GM21447 (cell line): Measurements from ENCODE around the gene LAMA2.
"Not testable (repeated sequence)": the region's sequence is repeated elsewhere in the genome, so short reads cannot be mapped to it uniquely, and the experiment has no call there.

ENCODE experiments used
- ATAC-seq: cut with Tn5 transposase; IDR thresholded peaks from one replicate; pipeline ENCODE4 v1.9.1; 2021; ENCODE audit not compliant: unreplicated experiment

LAMA2 gene

DNA sequence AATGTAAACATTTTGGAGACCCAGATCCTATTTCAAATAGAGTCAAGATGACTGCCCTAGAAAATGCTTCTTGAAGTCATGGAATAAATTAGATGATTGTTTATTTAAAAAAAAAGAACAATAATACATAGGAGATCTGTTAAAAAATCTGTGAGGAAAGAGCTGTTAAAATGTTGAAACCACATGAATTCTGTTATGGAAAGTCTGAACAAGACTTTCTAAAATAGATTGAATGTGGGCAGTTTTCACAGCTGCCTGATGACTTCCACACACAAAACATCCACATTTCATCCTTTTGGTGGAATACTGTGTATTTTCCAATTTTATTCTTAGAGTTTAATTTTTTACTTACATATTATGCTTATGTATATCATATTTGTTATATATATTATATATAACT, 186.1 kb downstream of the LAMA2 start:
- no peak for ATAC-seq

DNA sequence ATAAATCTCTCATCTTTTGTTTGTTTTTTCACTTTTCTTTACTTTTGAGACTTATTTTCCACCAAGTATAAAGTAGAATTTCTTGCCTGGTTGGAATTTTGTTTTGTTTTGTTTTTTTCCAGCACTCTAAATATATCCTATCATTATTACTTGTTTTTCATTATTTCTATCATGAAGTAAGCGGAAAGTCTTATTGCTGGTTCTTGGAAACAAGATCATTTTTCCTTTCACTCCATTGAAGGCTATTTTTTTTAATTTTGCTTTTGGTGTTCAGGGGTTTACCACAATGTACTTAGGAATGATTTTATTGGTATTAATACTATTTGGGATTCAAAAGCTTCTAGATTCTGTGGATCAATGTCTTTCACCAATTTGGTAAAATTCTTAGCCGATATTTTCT, 190.1 kb downstream of the LAMA2 start:
- ATAC-seq = no peak

- ATAC-seq = no peak
Observed at GRCh38 chr6:129073691-129074395, 190.9 kb downstream of the LAMA2 start.

DNA sequence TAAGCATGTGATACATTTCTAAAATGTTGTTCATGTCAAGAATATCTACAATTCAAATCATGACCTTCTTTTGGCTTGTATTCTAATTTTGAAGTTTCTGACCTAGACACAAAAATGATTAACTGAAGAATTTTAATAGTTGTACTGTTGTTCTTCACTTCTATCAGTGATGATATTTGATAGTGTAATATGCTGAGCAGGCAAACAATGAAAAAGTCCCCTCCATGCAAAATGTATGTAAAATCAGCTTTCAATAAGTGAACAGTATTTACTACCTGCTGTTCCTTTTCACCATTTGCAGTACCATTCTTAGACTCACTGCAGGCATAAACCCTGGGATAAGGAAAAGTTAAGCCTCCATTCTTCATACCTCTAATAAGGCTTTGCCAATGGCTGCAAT, 201.5 kb downstream of the LAMA2 start:
- ATAC-seq = no peak

DNA sequence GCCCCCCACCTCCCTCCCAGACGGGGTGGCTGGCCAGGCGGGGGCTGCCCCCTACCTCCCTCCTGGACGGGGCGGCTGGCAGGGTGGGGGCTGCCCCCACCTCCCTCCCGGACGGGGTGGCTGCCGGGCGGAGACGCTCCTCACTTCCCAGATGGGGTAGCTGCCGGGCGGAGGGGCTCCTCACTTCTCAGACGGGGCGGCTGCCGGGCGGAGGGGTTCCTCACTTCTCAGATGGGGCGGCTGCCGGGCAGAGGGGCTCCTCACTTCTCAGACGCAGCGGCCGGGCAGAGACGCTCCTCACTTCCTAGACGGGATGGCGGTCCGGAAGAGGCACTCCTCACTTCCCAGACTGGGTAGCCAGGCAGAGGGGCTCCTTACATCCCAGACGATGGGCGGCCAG, 205.5 kb downstream of the LAMA2 start:
- not testable (repeated sequence) for ATAC-seq

GRCh38 chr6:129089357-129089756, 206.4 kb downstream of the LAMA2 start:
- no peak for ATAC-seq

DNA sequence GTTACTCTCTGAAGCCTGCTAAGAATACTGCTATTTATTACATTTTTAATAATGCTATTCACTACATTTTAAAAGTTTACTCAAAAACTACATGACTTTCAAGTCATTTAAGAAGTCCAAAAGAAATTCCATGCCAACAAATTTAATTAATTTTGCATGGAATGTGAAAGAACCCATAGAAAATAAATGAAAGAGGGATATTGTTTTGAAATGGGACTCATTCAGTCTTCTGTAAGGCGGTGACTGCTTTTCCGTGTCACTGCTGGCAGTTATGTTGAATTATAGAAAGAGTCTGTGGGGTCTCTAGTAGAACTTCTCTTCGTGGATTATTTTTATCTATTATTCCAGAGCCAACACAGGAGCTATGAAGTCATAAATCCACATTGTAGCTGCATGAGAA, 211.2 kb downstream of the LAMA2 start:
- ATAC-seq = no peak

GRCh38 chr6:129096651-129097290, 213.8 kb downstream of the LAMA2 start:
- no peak for ATAC-seq

GRCh38 chr6:129098061-129098553, 215.2 kb downstream of the LAMA2 start:
- no peak for ATAC-seq

DNA sequence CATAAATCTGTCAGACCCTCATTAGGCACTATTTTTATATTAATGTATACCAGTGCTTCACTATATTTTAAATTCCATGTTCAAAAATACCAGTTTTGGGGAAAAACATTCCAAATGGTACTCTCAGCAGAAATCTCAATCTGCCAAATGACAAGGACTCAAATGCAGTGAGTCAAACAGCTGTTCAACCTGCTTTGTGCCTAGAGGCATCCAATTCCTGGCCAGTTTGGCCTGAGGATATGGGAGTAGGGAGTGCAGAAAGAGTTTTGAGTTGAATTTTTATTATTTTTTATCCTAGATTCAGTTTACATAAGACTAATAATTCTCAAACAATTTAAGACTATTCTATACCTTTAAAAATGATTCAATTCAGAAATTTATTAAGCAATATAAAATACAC, 216.8 kb downstream of the LAMA2 start:
- no peak for ATAC-seq

- ATAC-seq = no peak
Observed at GRCh38 chr6:129100164-129100563, 217.2 kb downstream of the LAMA2 start.

DNA sequence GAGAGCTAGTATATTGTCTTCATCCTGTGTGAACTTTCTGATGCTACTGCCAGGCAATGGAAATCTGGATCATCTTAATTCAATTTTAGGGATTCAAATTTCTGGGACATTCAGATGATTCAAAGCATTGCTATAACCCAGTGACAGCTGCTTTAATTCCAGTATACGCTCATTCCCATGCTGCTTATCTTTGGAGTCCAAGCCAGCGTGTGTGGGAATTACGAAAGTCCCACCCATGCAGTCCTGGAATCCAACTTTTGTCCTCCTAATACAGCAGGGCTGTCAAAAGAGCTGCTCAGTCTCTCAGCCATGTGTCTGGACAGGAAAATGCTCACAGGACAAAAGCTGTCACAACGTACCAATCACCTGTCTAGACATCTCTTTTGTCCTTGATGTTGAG, 219.8 kb downstream of the LAMA2 start:
- no peak for ATAC-seq

DNA sequence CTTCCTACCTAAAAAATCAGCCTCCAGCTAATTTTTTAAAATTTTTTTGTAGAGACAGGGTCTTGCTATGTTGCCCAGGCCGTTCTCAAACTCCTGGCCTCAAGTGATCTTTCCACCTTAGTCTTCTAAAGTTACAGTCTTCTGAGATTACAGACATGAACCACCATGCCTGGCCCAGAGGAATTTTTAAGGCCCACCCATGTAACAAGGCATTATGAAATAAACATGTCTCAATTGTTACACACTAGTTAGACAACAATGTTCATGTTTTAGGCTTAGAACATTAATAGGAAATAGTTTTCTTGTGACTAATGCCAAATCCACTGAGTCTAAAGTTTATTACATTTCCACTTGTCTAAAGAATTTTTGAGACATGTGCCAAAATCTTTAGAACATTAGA, 221.2 kb downstream of the LAMA2 start:
- ATAC-seq = no peak

GRCh38 chr6:129104560-129104959, 221.6 kb downstream of the LAMA2 start:
- no peak for ATAC-seq

- ATAC-seq = no peak
Observed at GRCh38 chr6:129105035-129105434, 222.1 kb downstream of the LAMA2 start.

GRCh38 chr6:129105793-129106192, 222.9 kb downstream of the LAMA2 start:
- no peak for ATAC-seq

DNA sequence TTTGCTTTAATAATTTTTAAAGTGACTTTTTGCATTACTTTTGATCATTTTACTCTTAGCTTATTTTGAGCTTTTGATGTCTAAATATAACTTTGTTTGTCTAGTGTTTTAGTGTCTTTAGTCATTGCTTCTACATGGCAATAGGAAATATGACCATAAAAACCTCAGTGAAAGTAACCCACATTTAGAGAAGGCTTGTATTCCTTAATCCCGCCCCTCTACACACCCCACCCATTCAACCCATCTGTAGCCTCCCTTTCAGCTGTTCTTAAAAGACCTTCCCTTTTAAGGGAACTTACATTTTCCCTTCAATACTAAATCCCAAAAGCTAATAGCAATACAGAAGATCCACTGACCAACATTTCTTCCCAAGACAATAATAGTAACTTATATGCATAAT, 225.4 kb downstream of the LAMA2 start:
- ATAC-seq = no peak

DNA sequence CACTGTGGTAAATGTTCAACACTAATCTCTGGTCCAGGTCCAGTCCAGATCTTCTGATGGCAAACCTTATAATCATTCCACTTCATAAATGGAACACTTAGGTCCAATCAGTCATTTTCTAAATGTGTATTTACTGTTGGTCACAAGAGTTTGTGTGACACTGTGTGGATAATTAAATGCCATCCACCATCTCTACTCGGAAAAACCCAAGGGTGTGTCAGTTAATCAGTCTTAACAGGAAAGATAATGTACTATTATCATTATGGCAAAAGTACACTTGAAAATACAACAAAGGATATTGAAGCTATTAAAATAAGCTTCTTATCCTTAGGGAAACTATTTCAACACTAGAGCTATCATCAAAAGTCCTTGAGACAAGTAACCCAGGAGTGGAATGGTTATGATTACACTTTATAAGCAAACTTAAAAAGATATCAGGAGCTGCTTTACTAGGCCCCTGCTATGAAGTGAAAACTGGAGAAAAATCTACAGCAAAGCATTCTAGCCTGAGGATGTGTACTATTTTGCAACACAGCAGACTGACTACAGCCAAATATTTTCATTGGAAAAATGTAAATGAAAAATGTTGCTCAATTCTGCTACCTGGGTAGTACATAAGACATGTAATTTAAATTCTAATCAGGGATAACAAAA, 227.9 kb downstream of the LAMA2 start:
- ATAC-seq = no peak

- ATAC-seq = no peak
Observed at GRCh38 chr6:129111346-129111745, 228.4 kb downstream of the LAMA2 start.

DNA sequence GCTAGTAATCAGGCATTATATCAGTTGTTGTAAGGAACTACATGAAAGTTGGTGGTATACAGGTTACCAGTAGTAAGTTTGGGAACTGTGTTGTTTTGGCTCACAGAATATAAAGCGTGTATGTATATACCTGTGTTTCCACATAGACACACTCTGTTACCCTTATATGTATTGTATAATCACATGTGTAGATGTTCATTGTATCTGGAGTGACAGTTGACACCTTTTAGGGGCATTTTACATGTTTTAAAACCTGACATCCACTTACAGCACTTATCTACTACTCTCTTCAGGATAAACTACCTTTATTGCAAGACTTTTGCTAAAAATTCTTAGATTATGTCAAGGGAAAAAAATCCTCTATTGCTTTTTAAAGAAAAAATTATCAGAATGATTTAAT, 228.9 kb downstream of the LAMA2 start:
- ATAC-seq = no peak

- ATAC-seq = no peak
Observed at GRCh38 chr6:129112591-129112990, 229.7 kb downstream of the LAMA2 start.

DNA sequence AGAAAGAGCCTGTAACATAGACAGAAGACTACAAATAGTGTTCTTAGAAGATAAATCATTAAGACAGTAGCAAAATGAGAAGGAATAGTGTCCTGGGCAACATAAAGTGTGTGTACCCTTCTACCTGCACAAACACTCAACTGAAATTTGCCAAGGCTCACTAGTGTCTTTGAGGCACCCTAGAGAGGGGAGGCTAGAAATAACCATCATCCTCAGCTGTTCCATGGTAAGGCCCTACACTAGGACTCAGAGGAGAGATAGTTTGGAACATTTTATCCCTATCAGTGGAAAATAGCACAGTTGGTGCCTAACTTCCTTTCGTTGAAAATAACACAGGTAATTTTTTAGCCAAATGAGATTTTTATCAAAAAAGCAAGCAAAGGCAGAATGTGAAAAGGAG, 230.7 kb downstream of the LAMA2 start:
- ATAC-seq = no peak
